Adipocyte (in vitro differentiated cells): Measurements from ENCODE around the gene NOP56.

Experiments used
- DNase-seq: peaks from one replicate; pipeline ENCODE4 v3.0.0-alpha.2; 2015; ENCODE audit warnings: low read depth
- H3K27me3 ChIP-seq: replicated peaks from 2 replicates; pipeline ENCODE4 v1.7.0; 2013; ENCODE audit warnings: mild to moderate bottlenecking, low read length, moderate library complexity; ENCODE audit not compliant: control insufficient read depth, insufficient read depth
- H3K36me3 ChIP-seq: 2 replicates; pipeline ENCODE4 v1.7.0; 2013; ENCODE audit warnings: low read length, mild to moderate bottlenecking, moderate library complexity; ENCODE audit not compliant: control insufficient read depth, insufficient read depth, severe bottlenecking
- H3K4me1 ChIP-seq: 2 replicates; pipeline ENCODE4 v1.7.0; 2013; ENCODE audit warnings: mild to moderate bottlenecking, low read length, moderate library complexity; ENCODE audit not compliant: control insufficient read depth, insufficient read depth
- H3K4me3 ChIP-seq: 2 replicates; pipeline ENCODE4 v1.7.0; 2013; ENCODE audit warnings: mild to moderate bottlenecking, low read length, moderate library complexity
- H3K9ac ChIP-seq: 2 replicates; pipeline ENCODE4 v1.7.0; 2013; ENCODE audit warnings: mild to moderate bottlenecking, low read length, moderate library complexity
- H3K9me3 ChIP-seq: 2 replicates; pipeline ENCODE4 v1.7.0; 2013; ENCODE audit warnings: mild to moderate bottlenecking, low read length, moderate library complexity; ENCODE audit not compliant: control insufficient read depth

NOP56 gene

DNA sequence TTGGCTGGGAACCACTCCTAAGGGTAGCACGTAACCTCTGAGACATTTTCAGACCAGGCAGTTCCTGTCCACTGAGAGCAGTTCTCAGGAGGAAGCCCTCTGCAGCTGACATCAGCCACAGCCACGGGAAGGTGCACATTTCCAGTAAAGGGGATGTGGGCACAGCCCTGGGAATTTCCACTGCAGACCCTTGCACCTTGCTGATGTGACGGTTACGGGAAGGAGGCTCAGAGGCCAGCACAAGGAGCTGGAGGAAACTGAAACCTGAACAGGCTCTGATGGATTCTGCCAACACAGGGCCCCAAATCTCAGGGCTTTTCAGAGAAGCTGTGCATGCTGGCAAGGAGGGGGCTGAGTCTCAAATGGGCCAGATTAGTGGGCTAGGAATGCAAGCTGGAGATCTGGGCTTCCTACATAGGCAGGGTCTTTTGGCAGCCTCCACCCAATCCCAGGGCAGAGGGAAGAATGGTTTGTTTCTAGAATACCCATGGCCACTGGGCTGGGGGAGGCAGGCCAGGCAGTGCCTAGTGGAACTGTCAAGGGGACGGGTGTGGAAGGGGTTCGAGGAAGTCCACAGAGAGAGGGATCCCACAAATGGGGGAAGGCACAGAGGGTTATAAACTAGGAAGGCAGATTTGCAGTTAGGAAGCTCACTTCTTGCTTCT lies 54.4 kb downstream of the NOP56 start:
- Histone ChIP-seq H3K9me3 (no peaks in the 10 kb centered on the region), H3K4me3 (no peak overlapping the region), H3K9ac (no peak overlapping the region), H3K27me3 (peaks cover 62% of the 10 kb centered on the region), H3K36me3 (no peaks in the 10 kb centered on the region), H3K4me1 (no peaks in the 10 kb centered on the region)
- no peak for DNase-seq

DNA sequence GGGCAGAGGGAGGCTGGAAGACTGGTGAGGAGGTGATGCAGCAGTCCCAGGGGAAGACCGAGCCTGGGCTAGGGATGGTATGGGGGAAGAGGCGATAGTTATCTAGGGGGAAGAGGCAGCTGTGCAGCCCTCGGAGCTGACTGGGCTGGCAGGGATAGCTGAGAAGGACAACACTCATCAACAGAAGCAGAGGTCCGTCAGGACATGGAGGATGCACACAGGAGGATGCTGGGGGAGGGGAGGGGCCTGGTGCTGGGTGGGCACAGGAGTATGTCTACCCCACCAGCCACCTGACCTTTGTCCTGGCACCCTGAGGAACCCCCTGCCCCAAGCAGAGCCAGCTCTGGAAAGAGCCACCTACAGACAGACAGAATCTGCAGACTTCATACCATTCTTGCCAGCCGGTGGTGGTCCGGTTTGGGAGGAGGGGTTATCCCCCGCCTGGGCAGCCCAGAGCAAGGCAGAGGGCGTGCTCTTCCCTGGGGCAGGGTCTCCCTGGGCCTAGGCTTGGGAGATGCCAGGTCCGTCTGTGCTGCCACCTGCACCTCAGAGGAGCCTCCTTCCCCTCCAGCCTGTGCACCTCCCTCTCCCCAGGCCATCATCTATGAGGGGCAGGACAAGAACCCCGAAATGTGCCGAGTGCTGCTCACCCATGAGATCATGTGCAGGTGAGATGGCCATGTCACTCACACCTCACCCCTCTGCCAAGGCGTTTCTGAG lies 55.1 kb downstream of the NOP56 start:
- no peak overlapping the region for H3K9ac ChIP-seq
- no peak for DNase-seq
- H3K9me3 ChIP-seq, result no peaks in the 10 kb centered on the region
- no peaks in the 10 kb centered on the region for H3K36me3 ChIP-seq
- no peaks in the 10 kb centered on the region for H3K4me1 ChIP-seq
- H3K27me3 ChIP-seq, result peaks cover 66% of the 10 kb centered on the region
- H3K4me3 ChIP-seq, result no peak overlapping the region
